Measurements from ENCODE around the gene C5orf46. TPM values are rescaled to one million over a fixed set of nuclear protein-coding genes. Genes with fewer than 3 reads are reported as not detected.
A peak's percentile ranks its signal among the peaks of the same experiment; 100 is the strongest.

The C5orf46 gene
- total and polyA plus RNA-seq, 2 experiments from 2014 or later: 2.7 TPM; not detected in 1

DNA sequence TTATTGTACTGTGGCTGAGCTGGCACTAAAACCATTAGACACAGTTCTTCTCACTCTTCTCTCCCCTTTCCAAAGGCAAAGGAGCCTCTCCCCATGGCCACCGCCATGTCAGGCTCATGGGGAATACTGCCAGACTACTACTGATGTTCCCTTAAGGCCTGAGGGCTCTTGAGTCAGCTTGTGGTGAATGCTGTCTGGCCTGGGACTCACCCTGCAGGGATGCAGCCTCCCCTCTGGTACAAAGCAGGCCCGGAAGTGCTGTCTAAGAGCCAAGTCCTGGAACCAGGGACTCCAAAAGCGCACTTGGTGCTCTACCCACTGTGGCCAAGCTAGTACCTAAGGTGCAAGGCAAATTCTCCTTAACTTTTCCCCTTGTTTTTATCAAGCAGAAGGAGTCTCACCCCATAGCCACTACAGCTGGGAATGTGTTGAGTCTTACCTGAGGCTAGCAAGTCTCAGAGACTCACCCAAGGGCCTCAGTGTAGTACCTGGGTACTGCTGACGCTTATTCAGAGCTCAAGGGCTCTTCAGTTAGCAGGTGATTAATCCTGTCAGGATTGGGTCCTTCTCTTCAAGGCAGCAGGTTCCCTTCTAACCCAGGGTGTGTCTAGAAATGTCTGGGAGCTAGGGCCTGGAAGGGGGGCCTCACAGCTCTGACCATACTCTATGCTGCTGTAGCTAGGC lies 33.2 kb upstream of the C5orf46 start:
- 93% methylated on average over 4 of the region's 4 CpGs for WGBS (ENCODE audit: low lambda C conversion rate, missing lambda C conversion rate)
- Histone ChIP-seq H3K4me2 (no peak overlapping the region), H3K79me2 (no peaks in the 10 kb centered on the region), H3K27me3 (no peaks in the 10 kb centered on the region), H3K36me3 (replicated peaks; ENCODE audit: insufficient read depth, low read depth) (no peaks in the 10 kb centered on the region), H2AFZ (no peak overlapping the region), H4K20me1 (ENCODE audit: insufficient read depth, poor library complexity, severe bottlenecking) (no peaks in the 10 kb centered on the region), H3K4me1 (ENCODE audit: insufficient read depth) (no peaks in the 10 kb centered on the region), H3K9me2 (replicated peaks; ENCODE audit: insufficient read depth) (no peaks in the 10 kb centered on the region), H3K9me3 (ENCODE audit: low read depth) (no peaks in the 10 kb centered on the region), H3K27ac (no peak overlapping the region), H3K4me3 (no peak overlapping the region)
- TF ChIP-seq EZH2phosphoT487 (IDR thresholded peaks at IDR 0.05; ENCODE audit: low read depth, severe bottlenecking, unreplicated experiment) (no peak), EZH2 (IDR thresholded peaks at IDR 0.05; ENCODE audit: borderline replicate concordance) (no peak), CTCF (IDR thresholded peaks at IDR 0.05; ENCODE audit: poor library complexity) (no peak)
- no peak for DNase-seq (ENCODE audit: low spot score)

DNA sequence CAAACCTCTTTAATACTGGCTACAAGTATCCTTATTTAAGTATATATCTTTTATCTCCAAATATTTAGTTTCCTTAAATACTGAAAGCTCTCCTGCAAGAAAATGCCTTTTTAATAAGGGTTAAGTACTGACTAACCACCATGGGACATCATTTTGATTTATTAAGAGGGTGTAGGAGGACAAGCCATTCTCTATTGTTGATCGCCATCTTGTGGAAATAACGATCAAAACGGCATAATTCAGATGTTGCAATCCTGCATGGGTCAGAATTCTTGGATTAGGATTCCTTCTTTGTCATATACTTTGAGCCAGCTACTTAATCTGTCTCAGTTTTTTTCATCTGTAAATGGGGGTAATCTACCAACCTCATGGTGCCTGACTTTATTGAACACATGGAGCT lies 28.7 kb upstream of the C5orf46 start:
- H2AFZ ChIP-seq: no peak overlapping the region
- H3K9me2 ChIP-seq (replicated peaks; ENCODE audit: insufficient read depth): no peaks in the 10 kb centered on the region
- H3K27ac ChIP-seq: no peak overlapping the region
- H3K9me3 ChIP-seq (ENCODE audit: low read depth): no peaks in the 10 kb centered on the region
- no peak overlapping the region for H3K4me3 ChIP-seq
- no peak for TF ChIP-seq EZH2phosphoT487 (IDR thresholded peaks at IDR 0.05; ENCODE audit: low read depth, severe bottlenecking, unreplicated experiment)
- TF ChIP-seq CTCF (IDR thresholded peaks at IDR 0.05; ENCODE audit: poor library complexity): peak; percentile 51
- WGBS (ENCODE audit: low lambda C conversion rate, missing lambda C conversion rate): 14% methylated on average over 3 of the region's 3 CpGs
- no peaks in the 10 kb centered on the region for H4K20me1 ChIP-seq (ENCODE audit: insufficient read depth, poor library complexity, severe bottlenecking)
- H3K79me2 ChIP-seq: no peaks in the 10 kb centered on the region
- DNase-seq (ENCODE audit: low spot score): peak; percentile 38
- H3K36me3 ChIP-seq (replicated peaks; ENCODE audit: insufficient read depth, low read depth): no peaks in the 10 kb centered on the region
- H3K27me3 ChIP-seq: no peaks in the 10 kb centered on the region
- H3K4me2 ChIP-seq: no peak overlapping the region
- no peaks in the 10 kb centered on the region for H3K4me1 ChIP-seq (ENCODE audit: insufficient read depth)

DNA sequence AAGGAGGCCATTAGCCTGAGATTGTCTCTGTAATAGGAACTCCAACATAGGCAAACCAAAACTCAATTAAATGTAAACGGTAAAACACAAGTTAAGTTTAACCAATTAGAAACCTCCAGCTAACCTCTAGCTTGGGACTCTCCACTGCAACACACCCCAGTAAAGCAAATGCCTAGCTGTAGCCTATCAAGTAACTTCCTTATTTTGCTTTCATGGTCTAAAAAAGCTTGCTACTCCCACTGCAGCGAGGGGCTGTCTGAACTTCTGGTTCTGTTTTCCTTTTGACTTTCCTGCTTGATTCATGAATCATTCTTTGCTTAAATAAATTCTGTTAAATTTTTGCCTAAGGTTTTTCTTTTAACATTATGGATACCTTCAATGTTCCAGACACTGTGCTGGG lies 24.4 kb upstream of the C5orf46 start:
- no peak overlapping the region for H3K4me3 ChIP-seq
- no peak for DNase-seq (ENCODE audit: low spot score)
- H3K4me1 ChIP-seq (ENCODE audit: insufficient read depth): no peaks in the 10 kb centered on the region
- H3K4me2 ChIP-seq: no peak overlapping the region
- no peaks in the 10 kb centered on the region for H3K9me2 ChIP-seq (replicated peaks; ENCODE audit: insufficient read depth)
- H3K27me3 ChIP-seq: no peaks in the 10 kb centered on the region
- H3K9me3 ChIP-seq (ENCODE audit: low read depth): no peaks in the 10 kb centered on the region
- no peaks in the 10 kb centered on the region for H3K36me3 ChIP-seq (replicated peaks; ENCODE audit: insufficient read depth, low read depth)
- no peaks in the 10 kb centered on the region for H3K79me2 ChIP-seq
- 96% methylated on average over 2 of the region's 2 CpGs for WGBS (ENCODE audit: low lambda C conversion rate, missing lambda C conversion rate)
- no peak overlapping the region for H3K27ac ChIP-seq
- H4K20me1 ChIP-seq (ENCODE audit: insufficient read depth, poor library complexity, severe bottlenecking): no peaks in the 10 kb centered on the region
- no peak overlapping the region for H2AFZ ChIP-seq
- TF ChIP-seq CTCF (IDR thresholded peaks at IDR 0.05; ENCODE audit: poor library complexity) (no peak), EZH2 (IDR thresholded peaks at IDR 0.05; ENCODE audit: borderline replicate concordance) (no peak), EZH2phosphoT487 (IDR thresholded peaks at IDR 0.05; ENCODE audit: low read depth, severe bottlenecking, unreplicated experiment) (no peak)
